SK-N-SH (cell line): ENCODE measurements around the gene BORCS5.

Source experiments
- CTCF ChIP-seq: fragments of 200-600 bp; sonication (generic); IDR thresholded peaks from 2 replicates; pipeline ENCODE4 v1.6.1; 2017; ENCODE audit warnings: antibody characterized with exemption, mild to moderate bottlenecking, moderate library complexity
- GABPA ChIP-seq: IDR thresholded peaks from 2 replicates; pipeline ENCODE4 v1.4.0; 2012; ENCODE audit warnings: low read depth, mild to moderate bottlenecking
- JUND ChIP-seq: IDR thresholded peaks from 2 replicates; pipeline ENCODE4 v1.4.0; 2012
- RCOR1 ChIP-seq: fragments of 150-350 bp; IDR thresholded peaks from 2 replicates; pipeline ENCODE4 v1.6.1; 2017; ENCODE audit warnings: antibody characterized with exemption, low read length
- REST ChIP-seq: IDR thresholded peaks from 2 replicates; pipeline ENCODE4 v1.6.1; 2012; ENCODE audit warnings: mild to moderate bottlenecking, low read depth, low read length, moderate library complexity

- TF ChIP-seq RCOR1 (no peak), CTCF (no peak), REST (no peak), JUND (no peak), GABPA (no peak)
Observed at GRCh38 chr12:12498210-12498609, 141.3 kb downstream of the BORCS5 start.
